Prostate gland (tissue), 2 donors: ENCODE measurements around the gene TIMM10B.

Source experiments
- CTCF ChIP-seq, 4 experiments: fragments of 200-600 bp in 2 of 4; fragments of 450-650 bp in 2 of 4; sonication (generic) in 2 of 4; IDR thresholded peaks; 1 replicate in 3 of 4; 2 replicates in 1 of 4; pipeline ENCODE4 v1.5.1; 2016 to 2019; ENCODE audit warnings: antibody characterized with exemption in 4 of 4, mild to moderate bottlenecking in 2 of 4, moderate library complexity in 2 of 4
- POLR2A ChIP-seq: fragments of 450-650 bp; IDR thresholded peaks from one replicate; pipeline ENCODE4 v1.6.1; 2016; ENCODE audit warnings: antibody characterized with exemption, mild to moderate bottlenecking
- POLR2AphosphoS5 ChIP-seq: sonication (generic); formaldehyde crosslinking; IDR thresholded peaks from one replicate; pipeline ENCODE4 v1.6.1; 2017; ENCODE audit warnings: antibody characterized with exemption

- TF ChIP-seq CTCF (IDR thresholded peaks at IDR 0.05) (no peak), POLR2A (no peak), POLR2AphosphoS5 (no peak)
Measured at GRCh38 chr11:6502382-6502781, 21.1 kb downstream of the TIMM10B start.
